D341Med (cell line): ENCODE data around the gene PAM.
A peak's percentile ranks its signal among the peaks of the same experiment; 100 is the strongest.
"Not testable (repeated sequence)": the region's sequence is repeated elsewhere in the genome, so short reads cannot be mapped to it uniquely, and the experiment has no call there.

Experiments used
- DNase-seq: peaks from one replicate; pipeline ENCODE4 v3.0.0; 2012; ENCODE audit warnings: low spot score

The PAM gene

DNA sequence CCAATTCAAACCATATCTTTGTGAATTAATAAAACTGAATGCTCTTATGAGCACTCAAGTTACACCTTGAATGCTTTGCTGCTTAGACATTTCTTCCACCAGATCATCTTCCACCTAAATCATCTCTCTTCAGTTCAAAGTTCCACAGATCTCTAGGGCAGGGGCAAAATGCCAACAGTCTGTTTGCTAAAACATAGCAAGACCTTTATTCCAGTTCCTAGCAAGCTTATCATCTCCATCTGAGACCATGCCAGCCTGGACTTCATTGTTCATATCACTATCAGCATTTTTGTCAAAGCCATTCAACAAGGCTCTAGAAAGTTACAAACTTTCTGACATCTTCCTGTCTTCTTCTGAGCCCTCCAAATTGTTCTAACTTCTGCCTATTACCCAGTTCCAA lies 245.0 kb downstream of the PAM start:
- DNase-seq = no peak

DNA sequence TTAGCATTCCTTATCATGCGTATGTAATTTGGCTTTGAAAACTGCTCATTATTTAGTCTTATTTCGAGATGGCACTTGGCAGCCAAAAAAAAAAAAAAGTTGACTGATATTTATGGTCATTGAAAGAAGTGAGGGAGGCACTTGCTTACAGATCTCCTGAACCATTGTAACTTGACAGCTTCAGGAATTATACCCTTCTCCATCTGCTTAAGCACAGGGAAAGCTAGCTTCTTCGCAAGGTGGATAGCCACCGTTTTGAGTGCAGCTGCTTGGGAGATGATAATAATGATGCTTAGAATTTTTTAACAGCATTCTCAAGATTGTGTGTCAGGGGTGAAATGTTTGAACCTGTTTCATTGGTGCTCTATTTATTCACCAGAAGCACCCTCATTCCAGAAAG lies 248.8 kb downstream of the PAM start:
- no peak for DNase-seq

DNA sequence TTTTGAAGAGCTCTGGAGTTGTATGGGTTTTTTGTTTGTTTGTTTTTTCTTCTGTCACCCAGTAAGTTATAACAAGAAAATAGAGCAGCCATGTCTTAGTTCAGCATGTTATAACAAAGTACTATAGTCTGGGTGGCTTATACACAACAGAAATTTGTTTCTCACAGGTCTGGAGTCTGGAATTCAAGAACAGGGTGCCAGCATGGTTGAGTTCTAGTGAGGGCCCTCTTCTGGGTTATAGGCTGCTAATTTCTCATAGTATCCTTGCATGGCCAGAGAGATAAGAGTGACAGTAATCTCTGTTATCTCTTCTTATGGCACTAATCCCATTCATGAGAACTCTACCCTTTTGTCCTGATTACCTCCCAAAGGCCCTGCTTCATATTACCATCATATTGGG lies 250.2 kb downstream of the PAM start:
- DNase-seq = no peak

DNA sequence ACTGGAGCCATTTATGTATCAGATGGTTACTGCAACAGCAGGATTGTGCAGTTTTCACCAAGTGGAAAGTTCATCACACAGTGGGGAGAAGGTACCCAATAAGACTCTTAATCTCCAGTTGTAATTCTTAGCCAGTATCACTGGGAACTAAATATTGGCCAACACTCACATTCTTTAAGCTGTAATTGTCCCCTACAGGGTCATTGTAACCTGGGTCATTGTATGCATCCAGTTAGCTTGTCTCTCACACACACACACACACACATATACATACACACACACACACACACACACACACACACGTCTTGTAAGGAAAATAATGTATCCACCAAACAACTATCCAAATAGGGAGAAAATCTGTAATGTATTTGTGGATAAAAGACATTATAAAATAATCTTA lies 251.8 kb downstream of the PAM start:
- DNase-seq = no peak

DNA sequence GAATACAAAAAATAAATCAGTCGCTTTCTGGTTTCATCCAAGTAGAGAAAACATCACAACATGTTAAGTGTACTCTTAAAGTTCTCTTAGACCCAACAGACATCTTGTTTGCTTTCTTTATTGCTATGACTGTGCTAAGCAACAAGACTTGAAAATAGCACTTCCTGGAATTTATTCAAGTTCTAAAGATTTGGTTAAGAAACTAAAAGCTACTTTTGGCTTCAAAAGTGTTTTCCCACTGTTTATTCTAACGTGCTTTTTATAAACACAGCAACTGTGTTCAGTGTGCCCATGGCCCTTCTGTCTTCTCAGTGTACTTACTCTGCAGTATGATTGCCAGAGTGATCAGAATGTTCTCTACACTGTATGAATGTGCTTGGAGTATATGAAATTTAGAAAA lies 255.1 kb downstream of the PAM start:
- DNase-seq = no peak

DNA sequence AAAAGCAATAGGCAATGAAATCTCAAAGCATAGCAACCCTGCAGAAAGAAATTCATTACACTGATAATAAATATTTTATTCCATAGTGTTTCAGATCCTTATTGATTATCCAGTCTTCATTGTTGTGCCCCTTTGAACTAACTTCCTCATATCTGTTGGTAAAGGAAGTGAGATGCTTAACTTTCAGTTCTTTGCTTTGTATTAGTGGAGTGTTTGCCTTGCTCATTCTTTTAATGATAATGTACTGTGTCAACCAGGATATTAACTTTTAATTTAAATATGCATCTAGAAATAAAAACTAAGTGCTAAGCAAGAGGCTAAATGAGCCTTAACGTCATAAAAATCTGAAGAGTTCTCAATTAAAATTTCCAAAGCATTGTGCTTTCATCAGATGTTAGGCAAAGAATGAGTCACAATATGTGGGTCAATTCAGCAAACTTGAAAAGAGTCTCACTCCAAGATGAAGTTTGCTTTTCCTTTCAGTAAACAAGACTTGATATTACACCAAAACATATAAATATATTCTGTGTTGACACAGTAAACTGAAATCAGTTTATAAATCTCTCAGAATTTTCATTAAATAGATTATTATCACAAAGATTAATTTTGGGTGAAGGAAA lies 258.9 kb downstream of the PAM start:
- no peak for DNase-seq

DNA sequence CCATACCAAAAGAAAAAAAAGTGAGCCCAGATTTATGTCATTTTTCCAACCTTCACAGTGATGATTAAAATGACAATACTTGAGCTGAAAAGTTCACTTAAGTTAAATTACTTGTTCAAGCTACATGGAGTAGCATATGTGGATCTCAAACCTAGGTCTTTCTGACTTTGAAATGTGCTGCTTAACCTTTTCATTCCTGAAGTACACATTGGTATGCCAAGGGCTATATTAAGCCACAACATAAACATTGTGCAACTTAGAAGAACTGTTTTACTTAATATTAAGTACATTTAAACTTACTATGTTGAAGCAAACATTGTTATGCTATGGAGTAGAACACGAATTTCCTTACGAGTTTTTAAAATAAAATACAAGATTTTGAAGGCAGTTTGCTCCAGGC lies 259.9 kb downstream of the PAM start:
- no peak for DNase-seq

DNA sequence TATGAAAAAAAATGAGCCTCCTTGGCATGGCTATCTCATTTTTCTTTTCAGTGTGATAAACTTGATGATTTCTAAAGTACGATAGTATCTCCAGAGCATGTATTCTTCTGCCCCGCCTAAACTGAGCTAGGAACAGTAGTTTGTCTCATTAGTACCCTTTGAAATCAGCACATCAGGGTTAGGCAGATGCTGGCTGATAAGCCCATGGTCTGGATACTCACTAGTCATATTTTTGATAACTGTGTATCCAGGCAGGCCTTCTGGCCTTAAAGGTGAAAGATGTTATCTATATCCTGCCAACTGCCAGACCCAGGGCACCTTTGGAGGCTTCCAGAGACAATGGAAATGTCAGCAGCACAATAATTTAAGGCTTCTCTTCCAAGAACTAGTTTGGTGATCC lies 261.1 kb downstream of the PAM start:
- no peak for DNase-seq

DNA sequence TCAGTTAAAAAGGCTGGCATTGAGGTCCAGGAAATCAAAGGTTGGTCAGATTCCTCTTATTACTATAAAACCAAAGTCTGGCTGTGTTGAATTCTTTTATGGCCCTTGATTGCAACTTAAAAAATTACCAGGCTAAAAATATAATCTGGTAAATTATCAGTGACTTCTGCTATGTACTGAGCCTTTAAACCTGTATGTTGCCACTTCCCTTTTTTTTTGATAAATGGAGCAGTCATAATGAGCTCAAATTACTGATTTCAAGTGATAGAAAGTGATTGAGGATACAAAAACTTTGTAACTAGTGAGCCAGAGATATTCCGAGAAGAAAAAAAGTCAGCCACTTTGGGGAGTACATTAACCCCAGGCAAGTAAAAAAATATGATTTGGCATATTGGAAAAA lies 264.7 kb downstream of the PAM start:
- DNase-seq = no peak

DNA sequence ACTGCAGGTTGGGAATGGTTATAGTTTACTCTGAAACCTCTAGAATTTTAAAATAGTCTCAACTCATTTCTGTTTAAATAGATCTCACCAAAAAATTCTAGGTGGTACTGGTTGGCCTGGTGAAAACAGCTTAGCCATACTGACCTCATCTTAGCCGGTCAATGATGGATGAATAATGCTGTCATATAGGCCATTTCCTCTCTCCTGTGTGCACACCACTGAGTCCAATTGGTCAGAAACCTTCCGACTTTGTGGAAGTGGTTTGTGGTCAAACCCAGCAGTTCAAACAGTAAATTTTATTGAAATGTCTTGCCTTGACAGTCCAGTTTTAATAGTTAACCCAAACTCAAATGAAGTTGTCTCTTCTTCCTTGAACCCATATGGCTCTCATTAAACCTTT lies 266.2 kb downstream of the PAM start:
- DNase-seq = no peak

DNA sequence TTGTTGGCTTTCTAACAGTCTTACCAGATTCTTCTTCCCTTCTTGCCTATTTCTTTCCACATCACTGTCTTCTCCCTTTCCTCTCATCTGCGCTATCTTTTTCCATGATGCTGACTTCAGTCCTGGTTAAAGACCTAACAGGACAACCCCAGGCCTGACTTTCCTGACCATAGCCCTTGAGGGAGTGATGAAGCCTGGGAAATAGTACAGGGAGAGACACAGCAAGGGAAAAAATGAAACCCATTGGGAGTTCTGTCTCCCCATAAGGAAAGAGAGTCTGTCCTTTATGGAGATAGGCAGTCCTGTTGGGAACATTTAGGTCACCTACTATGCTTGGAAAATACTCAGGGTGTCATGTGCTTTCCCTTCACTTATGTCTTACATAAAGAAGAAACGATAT lies 272.2 kb downstream of the PAM start:
- DNase-seq = no peak

DNA sequence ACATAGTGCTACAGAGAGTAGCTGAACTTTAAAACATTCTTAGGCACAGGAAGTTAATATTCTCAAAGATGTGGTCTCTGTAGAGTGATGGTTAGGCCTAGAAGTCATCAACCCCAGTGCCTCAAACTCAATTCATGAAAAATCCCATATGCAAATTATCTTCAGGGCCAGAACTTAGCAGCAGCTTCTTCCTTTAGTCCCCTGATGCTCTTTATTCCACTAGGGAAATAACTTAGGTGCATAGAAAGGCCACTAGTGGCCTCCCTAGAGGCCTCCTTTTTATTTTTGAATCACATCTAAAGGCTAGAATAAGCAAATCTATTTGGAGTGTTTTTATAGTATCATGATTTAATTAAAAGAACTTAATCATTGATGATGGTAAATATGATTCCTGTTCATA lies 276.5 kb downstream of the PAM start:
- no peak for DNase-seq

DNA sequence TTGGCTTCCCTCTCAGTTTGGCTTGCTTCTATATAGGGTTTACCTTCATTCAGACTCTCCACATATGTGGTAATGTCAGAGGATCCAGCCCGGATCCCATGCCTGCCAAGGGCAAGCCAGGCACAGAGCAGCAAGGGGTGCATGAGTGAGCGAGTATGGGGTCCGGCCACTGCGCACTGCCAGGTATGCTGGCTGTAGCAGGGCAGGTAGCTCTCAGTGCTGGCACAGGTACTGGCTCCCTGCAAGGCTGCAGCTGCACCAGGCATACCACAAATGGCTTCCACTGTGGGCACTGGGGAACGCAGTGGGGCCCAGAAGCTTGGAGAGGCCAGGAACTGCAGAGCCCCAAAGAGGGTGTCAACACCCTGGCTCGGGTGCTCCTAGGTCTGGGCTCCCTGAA lies 278.6 kb downstream of the PAM start:
- no peak for DNase-seq

DNA sequence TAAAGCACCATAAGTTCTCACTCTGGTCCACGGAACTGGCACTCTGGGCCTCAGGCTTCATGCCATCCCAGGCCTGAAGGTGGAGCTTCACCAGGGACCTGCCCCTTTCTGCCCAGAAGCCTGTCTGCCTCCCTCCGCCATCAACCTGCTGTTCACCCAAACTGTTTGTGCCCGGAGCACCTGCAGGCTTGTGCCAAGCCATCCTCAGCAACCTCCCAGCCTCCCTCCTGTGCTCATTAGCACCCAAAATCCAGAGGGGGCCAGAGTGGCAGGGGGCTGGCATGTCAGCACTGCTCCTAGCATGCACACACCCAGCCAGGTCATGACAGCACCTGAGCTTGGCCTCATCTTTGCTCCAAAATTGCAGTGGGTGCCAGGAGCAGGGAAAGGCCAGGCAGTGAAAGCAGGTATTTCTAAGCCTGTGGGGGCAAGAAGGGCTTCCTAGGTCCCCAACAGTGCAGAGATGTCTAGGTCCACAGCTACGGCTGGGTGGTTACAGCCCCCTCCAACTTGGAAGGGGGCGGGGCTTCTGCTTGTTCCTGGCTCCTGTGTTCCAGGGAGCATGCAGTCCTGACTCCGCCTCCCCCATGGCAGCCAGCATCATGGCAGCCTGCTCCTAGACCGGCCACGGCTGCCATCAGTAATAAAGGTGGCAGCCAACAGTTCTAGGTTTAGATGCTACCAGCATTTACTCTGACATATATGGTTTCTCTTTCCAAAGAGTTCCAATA lies 279.7 kb downstream of the PAM start:
- no peak for DNase-seq

DNA sequence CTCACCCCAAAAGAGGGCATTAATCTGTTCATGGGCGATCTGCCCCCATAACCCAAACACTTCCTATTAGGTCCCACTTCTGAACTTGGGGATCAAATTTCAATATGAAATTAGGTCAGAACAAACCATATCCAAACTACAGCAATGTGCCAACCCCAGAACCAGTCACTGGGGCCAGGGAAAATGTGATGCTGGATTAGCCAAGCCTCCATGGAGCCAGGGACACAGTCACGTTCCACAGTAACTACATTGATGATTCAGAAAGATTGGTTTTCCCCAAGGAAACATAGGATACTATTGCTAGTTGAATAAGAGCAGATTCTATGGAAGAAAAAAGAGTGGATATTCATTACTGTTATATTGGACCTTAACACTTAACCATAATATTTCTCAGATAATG lies 280.6 kb downstream of the PAM start:
- no peak for DNase-seq

DNA sequence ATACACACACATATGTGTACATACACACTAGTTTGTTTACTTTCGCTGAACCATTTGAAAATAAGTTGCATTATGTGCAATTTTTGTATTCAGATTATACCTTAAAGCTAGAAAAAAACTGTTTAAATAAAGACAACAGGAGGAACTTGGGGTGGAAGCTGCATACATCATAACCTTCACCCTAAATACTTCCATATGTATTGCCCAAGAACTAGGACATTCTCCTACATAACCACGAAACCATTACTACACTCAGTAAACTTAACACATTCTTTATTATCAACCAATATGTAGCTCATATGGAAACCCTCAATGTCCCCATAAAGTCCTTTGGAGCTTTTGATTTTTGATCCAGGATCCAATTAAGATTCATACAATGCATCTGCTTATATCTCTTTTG lies 281.5 kb downstream of the PAM start:
- DNase-seq = no peak

DNA sequence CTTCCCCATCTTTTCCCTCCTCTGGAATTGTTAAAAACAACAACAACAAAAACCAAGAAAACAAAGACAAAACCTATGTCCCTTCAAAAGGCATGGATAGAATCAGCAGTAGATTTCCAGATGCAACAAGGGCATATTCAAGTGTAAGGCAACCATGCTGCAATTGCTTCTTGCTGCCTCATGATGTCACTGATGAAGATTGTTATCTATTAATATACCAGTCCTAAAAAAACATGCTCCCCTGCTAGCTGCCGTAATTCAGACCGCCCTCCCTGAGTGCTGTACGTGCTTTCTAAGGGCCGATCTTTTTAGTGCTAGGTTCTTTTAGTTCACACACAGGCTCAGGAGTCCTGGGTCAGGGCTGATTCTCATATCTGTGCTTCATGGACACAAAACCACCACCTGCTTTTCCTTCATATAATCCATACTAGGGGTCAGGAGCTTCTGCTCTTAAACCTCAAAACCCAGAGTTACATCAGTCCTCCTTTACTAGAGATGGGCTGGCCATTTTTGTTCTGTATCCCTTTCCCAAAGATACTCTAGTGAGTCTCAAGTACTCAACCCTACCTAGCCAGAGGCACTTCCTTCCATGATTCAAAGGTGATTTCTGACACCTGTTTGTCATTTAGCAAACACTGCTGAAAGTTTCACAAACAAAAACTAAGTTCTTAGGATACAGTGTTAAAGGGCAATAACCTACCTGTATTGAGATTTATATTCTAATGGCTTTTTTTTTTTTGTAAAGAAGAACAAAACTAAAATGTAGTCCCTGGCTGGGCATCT lies 282.8 kb downstream of the PAM start:
- DNase-seq = no peak

DNA sequence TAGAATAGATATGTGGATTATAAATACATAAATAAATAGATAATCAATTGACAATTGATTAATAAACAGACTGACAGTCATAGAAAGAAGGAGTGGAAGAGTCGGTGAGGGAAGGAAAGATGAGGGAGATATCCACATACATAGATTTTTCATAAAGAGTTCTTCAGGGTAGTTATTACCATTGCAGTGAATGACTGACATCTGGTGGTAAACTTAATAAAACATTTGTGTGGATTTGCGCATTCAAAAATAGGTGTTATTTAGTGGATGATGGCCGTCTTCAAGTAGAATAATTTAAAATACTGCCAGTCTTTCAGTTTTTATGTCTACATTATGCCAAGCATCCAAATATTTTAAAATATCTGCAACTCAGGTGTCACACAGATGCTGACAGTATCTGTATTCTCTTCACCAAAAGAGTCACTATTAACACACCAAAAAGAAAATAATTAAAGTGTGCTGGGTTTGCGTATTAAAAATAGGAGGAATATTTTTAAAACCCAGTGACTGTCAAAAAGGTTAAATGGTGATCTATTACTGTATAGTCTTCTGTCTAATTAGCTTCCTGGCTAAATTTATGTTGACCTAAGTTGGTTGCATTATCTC lies 286.1 kb downstream of the PAM start:
- DNase-seq = peak; percentile 20

DNA sequence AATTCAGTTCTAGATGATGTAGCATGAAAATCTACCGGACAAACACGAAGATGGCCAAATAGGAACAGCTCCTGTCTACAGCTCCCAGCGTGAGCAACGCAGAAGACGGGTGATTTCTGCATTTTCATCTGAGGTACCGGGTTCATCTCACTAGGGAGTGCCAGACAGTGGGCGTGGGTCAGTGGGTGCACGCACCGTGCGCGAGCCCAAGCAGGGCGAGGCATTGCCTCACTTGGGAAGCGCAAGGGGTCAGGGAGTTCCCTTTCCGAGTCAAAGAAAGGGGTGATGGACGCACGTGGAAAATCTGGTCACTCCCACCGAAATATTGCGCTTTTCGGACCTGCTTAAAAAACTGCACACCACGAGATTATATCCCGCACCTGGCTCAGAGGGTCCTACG lies 291.6 kb downstream of the PAM start:
- DNase-seq = not testable (repeated sequence)

DNA sequence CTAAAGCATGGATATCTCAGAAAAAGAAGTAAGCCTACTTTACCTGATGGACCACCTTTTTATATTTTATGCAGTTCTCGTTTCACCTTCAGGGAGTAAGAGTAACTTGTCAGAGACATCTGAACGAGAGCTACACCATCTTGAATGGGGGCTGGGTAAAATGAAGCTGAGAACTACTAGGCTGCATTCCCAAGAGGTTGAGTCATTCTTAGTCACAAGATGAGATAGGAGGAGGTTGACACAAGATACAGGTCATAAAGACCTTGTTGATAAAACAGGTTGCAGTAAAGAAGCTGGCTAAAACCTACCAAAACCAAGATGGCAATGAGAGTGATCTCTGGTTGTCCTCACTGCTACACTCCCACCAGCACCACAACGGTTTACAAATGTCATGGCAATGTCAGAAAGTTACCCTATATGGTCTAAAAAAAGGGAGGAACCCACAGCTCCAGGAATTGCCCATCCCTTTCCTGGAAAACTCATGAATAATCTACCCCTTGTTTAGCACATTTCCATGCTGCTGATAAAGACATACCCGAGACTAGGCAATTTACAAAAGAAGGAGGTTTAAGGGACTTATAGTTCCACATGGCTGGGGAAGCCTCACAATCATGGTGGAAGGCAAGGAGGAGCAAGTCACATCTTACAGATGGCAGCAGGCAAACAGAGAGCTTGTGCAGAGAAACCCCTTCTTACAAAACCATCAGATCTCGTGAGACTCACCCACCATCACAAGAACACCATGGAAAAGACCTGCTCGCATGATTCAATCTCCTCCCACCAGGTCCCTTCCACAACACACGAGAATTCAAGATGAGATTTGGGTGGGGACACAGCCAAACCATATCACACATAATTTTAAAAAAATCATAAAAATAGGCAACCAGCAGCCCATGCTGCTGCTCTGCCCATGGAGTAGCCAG lies 302.4 kb downstream of the PAM start:
- DNase-seq = no peak

DNA sequence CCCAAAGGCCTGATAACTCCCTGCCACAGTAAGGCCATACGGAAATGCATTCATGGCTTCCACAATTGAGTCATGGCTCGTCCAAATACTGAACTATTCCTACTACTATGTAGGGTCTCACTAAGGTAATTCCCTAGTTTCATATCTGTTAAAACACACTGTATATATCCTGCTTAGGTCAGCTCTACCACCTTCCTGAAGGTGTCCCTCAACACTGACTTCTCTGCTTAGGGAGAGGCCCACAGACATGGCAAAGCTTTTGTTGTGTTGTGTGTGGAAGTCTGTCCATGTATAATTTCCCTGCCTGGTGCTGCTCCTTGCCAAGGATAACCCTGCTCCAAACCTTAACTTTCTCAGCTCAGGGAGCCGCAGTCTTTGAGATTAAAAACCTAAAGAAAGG lies 304.4 kb downstream of the PAM start:
- DNase-seq = no peak

DNA sequence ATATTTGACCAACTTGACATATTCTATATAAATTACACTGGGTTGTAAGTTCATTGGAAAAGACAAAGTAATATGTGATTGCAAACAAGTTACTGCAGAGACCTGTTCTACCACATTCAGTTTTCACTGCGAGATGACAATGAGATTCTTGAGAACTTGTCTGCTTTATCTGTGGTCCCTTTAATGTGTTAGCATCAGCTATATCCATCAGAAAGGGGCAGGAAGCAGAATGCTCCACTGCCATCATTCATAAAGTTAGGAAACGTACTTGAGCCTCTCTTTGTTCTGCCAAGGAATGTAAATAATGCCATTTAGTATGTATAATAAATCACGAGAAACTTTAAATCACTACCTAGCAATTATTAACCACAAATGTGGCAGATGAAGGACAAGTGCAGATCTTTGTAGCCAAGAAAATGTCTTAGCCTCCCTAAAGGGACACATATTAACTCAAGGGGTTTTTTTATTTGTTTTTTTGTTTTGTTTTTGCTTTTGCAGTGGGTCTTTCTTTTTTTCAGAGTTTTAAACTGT lies 305.4 kb downstream of the PAM start:
- no peak for DNase-seq
